Amygdala (tissue), 56 donors: ENCODE measurements around the gene TBC1D5.
"Not testable (repeated sequence)": the region's sequence is repeated elsewhere in the genome, so short reads cannot be mapped to it uniquely, and the experiment has no call there.

ENCODE experiments used
- DNase-seq, 56 donors: peaks; one replicate each; lab custom pipeline; 2025; lab: John Stamatoyannopoulos, UW

TBC1D5 gene

DNA sequence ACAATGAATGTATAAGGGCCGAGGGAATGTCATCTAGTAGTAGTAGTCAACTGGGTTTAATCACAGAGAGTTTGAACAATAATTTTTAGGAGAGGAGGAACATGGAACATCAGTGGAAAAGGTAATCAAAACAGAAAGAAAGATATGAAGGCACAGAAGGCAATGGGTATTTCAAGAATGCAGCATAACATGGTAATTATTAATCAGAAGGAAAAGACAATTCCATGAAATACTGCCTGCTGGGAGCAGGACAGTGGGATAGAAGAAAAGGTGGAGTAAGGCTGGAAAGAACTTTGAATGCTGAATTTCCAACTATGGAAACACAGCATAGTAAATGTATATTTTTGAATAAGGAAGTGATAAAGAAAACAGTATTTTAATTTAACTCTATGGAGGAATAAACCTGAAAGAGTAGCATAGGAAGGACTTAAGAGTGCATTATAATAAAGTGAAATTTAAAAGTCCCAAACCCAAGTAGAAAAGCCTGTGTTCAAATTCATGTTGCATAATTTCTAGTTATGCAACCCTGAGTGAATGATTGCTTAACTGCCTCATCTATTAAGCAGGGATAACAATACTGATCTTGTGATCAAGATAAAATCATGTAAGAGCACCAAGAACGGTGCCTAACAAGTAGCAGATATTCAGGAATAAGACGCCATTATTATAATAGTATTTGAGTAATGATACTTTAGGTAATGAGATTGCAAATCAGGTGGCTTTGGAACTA, 357.7 kb downstream of the TBC1D5 start:
- no peak for DNase-seq

DNA sequence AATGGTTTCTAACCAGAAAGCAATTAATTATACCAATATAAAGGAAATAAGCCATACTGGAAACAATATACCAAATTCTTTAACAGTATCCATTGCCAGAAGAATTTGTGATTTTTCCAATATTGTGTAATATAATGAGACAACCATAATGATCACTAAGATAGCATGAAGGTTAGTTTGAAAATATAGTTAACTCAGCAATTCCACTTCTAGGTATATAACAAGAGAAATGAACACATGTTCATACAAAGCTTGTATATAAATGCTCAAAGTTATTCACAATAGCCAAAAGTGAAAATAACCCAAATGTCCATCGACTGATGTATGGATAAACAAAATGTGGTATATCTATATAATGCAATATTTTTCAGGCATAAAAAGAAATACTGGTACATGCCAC, 369.1 kb downstream of the TBC1D5 start:
- DNase-seq = no peak

- no peak for DNase-seq
These were observed 369.8 kb downstream of the TBC1D5 start for GRCh38 chr3:17372362-17373210.

DNA sequence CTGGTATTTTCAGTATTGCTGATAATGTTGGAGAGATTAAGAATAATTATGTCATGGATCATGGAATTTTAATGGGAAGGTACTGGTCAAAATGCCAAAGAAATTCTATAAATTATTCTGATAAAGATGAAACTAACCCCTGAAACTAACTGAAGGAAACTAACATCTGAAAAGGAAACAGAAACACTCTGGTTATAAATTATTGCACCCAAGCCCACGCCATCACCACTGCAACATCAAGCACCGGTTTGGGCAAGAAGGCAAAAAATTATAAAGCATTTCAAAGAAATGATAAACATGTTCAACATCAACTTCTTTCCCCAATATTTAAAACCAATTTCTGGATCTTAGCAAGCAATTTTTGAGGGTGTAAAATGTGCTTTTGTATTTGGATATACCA, 372.5 kb downstream of the TBC1D5 start:
- DNase-seq = no peak

- no peak for DNase-seq
These were observed 375.3 kb downstream of the TBC1D5 start for GRCh38 chr3:17367171-17367570.

GRCh38 chr3:17360991-17361390, 381.4 kb downstream of the TBC1D5 start:
- no peak for DNase-seq

GRCh38 chr3:17359911-17360310, 382.5 kb downstream of the TBC1D5 start:
- DNase-seq = no peak

DNA sequence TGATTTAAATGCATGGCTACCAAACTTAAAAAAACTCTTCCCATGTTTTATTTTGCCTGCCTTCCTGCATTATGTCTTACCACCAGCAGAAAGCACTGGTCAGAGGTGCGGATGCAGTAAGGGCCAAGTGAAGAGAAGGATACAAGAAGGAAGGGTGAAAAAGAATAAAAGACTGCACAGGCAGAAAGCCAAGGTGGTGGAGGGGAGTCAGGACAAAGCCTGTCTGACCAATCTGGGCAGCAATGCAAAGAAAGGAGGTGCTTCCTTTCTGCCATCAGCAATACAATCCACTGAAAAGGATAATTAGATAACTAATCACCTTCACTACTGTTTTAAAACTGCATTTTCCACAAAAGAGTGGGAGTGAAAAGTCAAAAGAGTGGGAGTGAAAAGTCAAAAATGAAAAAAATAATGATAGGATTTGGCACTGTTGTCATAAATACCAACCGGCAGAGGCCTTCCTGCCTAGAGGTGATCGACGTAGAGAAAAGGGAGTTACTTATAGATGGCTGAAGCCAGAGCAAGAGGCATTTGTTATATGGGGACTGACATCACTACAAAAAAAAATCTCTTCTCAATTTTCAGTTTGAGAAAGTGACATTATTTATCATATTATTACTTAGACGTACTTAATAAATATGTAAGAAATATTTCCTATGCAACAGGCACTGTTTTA, 385.3 kb downstream of the TBC1D5 start:
- no peak for DNase-seq

- DNase-seq = no peak
These were observed 385.8 kb downstream of the TBC1D5 start for GRCh38 chr3:17356585-17356984.

DNA sequence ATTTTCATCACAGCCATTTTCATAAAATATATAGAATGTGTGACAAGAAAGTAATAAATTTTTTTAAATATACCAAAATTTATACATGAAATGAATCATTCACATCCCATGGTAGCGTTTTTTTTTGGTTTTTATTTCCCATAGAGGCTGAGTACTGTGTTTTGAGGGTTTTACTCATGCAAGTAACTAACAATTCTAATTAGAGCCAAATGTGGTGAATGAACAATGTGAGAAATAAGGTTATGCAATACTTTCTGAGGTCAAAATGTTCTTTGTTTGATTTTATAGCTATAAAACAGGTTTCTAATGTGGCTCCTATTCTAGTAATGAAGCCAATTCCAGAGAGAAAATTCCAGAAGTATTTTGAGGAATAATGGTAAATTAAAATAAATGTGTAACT, 386.8 kb downstream of the TBC1D5 start:
- no peak for DNase-seq

DNA sequence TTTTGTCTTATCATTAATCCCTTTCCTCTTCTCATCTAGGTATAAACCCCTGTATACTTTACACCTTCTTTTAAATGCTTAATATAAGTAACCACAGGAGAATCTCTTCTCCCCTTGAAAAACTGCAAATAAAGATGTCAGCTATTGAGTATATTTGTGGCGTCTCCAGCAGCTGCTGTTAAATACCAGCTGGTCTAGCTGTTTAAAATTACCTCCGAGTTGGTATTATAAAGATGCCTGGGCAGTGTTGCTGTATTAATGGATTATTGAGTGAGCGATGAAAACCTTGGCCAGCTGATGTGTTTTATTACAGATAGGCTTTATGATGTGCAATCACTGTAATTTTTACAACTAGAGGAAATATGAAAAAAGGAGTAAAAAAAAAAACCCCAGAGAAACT, 388.1 kb downstream of the TBC1D5 start:
- no peak for DNase-seq

DNA sequence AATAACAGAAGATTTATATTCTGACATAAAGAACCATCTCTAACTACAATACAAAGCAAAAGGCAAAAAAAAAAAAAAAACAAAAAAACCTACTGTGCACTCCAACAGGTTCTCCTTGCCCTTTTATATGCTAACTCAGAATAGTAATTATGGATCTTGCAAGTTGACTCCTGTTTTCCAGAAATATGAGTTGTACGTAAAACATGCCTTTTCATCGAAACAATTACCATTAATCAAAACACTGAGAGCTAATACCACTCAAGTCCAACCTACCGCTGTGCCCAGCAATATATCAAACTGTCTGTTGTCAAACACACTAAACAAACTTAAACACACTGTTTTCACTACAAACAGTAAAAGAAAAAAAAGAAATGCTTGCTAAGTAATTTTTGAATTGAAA, 389.8 kb downstream of the TBC1D5 start:
- DNase-seq = no peak

- DNase-seq = not testable (repeated sequence)
These were observed 391.2 kb downstream of the TBC1D5 start for GRCh38 chr3:17351193-17351592.

DNA sequence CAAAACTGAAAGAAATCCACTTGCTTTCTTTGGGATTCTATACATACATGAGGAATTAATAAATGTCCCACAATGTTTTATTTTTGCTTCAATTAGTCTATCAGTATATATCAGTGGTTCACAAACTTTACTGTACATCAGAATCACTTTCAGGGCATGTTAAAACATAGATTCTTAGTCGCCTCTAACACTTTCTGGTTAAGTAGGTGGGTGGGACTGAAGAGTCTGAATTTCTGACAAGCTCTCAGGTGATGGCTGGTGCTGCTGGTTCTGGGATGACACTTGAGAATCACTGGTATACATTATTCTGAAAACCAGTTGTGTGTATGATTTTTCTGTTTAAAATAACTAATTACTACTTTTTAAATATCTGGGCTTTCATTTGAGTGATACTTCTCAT, 393.3 kb downstream of the TBC1D5 start:
- DNase-seq = no peak

DNA sequence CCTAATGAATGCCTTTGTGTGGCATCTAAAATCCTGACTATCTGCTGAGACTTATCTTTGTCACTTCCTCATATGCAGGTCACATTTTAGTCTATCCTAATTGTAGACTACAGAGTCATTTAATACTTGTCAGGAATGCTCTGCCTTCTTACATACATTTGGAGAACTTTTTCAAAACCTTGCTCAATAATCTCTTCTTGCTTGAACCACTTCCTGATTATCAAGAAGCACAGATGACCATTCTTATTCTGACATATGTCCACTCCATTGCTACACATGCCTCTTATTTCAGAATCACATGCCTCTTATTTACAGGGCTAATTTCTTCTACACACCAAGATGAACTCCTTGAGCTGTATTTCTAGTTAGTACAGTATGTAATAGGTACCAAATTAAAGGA, 400.3 kb downstream of the TBC1D5 start:
- DNase-seq = no peak

DNA sequence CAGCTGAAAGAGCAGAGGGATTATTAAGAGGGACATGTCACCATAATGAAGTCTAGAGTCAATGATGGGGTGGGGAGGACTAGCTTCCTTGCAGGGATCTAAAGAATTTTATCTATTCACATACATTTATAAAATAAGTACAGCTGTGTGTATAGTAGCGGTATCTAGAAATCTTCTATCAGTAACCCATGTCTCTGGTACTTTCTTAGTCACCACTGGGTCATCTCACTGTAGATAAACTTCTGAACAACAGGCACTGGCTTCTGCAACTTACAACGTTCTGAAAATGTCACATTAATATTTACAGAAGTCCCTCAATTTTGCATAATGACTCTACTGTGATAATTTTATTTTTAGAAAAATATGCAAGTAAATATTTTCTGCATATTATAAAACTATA, 401.7 kb downstream of the TBC1D5 start:
- DNase-seq = no peak

DNA sequence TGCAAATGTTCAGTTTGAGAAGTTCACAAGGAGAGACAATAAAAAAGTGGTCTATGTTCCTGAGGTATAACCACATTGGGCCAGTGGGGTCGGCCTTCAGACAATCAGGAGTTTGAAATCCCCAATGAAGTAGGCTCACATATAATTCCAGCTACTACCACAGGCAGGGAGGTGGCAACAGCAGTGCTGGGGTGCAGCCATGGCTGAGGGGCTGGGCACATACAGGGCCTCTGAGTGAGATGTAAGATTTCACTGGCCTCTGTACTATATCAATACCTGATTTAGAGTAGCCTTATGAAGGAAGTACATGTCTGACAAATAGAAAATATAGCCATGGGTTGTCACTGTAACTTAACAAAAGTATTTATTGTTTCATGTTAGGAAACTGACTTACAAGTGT, 402.2 kb downstream of the TBC1D5 start:
- DNase-seq = no peak

DNA sequence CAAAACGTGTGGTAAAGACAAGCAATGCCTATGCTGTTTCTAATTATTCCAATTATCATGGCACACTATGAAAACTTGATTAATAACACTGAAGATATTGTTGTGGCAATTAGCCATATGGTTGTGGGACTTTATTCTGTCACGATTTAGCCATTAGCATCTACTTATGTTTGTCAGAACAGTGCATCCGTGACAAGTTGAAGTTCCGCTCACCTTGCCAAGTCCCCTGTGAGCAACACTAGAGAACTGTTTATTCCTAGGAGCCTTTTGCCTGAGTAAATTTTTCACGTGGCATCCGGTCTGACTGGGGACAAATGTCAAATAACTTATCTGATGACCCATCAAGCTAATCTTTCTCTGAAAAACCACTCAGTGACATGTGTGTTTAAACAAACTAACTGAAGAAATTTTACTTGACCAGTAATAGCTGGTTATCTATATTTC, 403.3 kb downstream of the TBC1D5 start:
- DNase-seq = no peak

DNA sequence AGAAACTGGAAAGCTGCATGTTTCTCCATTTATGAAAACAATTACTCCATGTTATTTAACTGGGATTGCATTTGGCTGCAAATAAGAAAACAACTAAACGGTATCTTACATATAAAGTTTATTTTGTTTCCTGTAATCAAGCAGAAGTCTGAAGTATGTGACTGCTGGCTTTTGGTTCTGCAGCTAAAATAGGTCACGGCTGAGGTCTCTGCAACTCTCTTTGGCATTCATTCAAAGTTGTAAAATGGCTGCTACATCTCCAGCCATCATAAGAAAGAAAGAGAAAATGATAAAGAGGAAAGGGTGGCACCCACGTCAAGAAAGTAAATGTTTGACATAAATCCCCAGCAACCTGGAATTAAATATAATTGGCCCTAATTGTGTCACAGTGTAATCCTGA, 406.1 kb downstream of the TBC1D5 start:
- DNase-seq = no peak

DNA sequence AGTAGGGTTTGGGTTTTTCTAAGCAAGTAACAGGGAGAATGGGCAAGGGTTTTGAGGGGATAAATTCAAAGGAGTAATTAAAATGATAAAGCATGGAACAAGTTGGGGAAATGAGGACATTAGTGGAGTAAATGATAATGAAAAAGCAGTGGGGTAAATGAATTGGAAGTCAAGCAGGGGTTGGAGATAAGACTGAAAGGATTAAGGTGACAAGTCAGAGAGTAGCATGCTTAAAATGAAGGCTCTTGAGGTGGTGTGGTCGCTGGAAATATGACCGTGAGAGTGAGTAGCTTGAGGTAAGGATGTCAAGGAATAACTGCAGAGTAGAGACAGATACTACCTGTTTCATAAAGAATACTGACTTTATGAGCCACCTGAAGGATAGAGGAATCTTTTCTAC, 408.5 kb downstream of the TBC1D5 start:
- DNase-seq = no peak

DNA sequence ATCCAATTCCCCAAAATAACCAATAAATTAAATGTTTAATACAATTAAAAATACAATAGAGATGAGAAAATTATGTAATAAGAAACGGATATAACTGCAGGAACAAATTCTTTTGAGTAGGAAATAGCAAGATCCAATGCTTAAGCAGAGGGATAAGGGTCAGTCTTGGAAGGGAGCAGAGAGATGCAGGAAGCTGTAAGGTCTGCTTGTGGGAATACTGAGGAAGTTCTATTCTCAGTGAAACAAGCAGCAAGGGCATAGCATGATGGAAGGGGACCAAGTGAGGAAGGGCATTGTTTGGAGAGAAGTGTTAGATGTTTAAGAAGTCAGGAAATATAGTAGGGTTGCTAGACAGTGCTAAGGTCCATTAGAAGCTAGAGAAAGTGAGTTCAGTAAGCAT, 409.0 kb downstream of the TBC1D5 start:
- no peak for DNase-seq
